Measurements from ENCODE around the gene PIH1D1. TPM values are rescaled to one million over a fixed set of nuclear protein-coding genes. Genes with fewer than 3 reads are reported as not detected.

The PIH1D1 gene
- total and polyA plus RNA-seq, 7 experiments from 2014 or later = 62.7 to 183 (median 147) TPM

GRCh38 chr19:49423071-49423984 is 28.3 kb downstream of the PIH1D1 start, which contains the start of gene PTH2:
PTH2 (minus strand) TSS chr19:49423441; CDS start chr19:49423339, 102 bp downstream.
- peaks cover 0 to 8% (median 0%) of the 10 kb centered on the region in 11 donors for H3K9me3 Mint-ChIP-seq
- peak within 1 kb of the TSS in 7 of 9 donors; percentile 5 to 65 (median 35) for H3K27ac Mint-ChIP-seq
- DNase-seq = no peak
- Histone ChIP-seq H3K27me3 (ENCODE audit: control insufficient read depth in 2 of 2, insufficient read depth in 2 of 2, low read length in 2 of 2) (peaks cover 28 to 44% of the 10 kb centered on the region in 2 donors), H3K27ac (ENCODE audit: low read depth, low read length) (no peak within 1 kb of the TSS), H3K4me1 (ENCODE audit: control insufficient read depth in 2 of 2, insufficient read depth in 2 of 2, low read length in 2 of 2) (peaks cover 34 to 38% of the 10 kb centered on the region in 2 donors), H3K9me3 (ENCODE audit: control insufficient read depth in 2 of 3, low read length in 3 of 3) (no peaks in the 10 kb centered on the region), H3K4me3 (ENCODE audit: low read length) (peak within 1 kb of the TSS; percentile 52), H3K36me3 (ENCODE audit: control insufficient read depth in 2 of 3, insufficient read depth in 3 of 3, low read length in 3 of 3) (no peaks in the 10 kb centered on the region)
- ChIA-PET CTCF (interaction anchor here (0.7 to 1.7 kb wide), 2 partner anchors 12 to 31 kb away, joined by 3 to 5 read pairs; no protein-coding TSS in a partner anchor), POLR2A (interaction anchor here (1.0 to 2.7 kb wide), 2 partner anchors 15 to 47 kb away, joined by 4 to 8 read pairs; no protein-coding TSS in a partner anchor)
- peaks cover 0 to 13% (median 0%) of the 10 kb centered on the region in 5 donors for H3K36me3 Mint-ChIP-seq
- peaks cover 51 to 66% (median 64%) of the 10 kb centered on the region in 7 donors for H3K4me1 Mint-ChIP-seq
- no peak for ATAC-seq
- peaks cover 81 to 96% (median 92%) of the 10 kb centered on the region in 5 donors for H3K27me3 Mint-ChIP-seq
- intact Hi-C loops (cut with micrococcal nuclease) = loop anchor here (1.0 to 2.0 kb wide), 2 partner anchors 19 to 20 kb away; no protein-coding TSS in a partner anchor
- peak within 1 kb of the TSS; percentile 73 to 96 (median 83) for H3K4me3 Mint-ChIP-seq

- Histone ChIP-seq H3K27ac (ENCODE audit: low read depth, low read length) (no peak overlapping the region), H3K9me3 (ENCODE audit: control insufficient read depth in 2 of 3, low read length in 3 of 3) (no peaks in the 10 kb centered on the region), H3K4me1 (ENCODE audit: control insufficient read depth in 2 of 2, insufficient read depth in 2 of 2, low read length in 2 of 2) (peaks cover 30% of the 10 kb centered on the region in 2 donors), H3K27me3 (ENCODE audit: control insufficient read depth in 2 of 2, insufficient read depth in 2 of 2, low read length in 2 of 2) (peaks cover 28 to 43% of the 10 kb centered on the region in 2 donors), H3K36me3 (ENCODE audit: control insufficient read depth in 2 of 3, insufficient read depth in 3 of 3, low read length in 3 of 3) (no peaks in the 10 kb centered on the region), H3K4me3 (ENCODE audit: low read length) (peak overlapping the region; percentile 52)
- peak overlapping the region in 5 of 9 donors; percentile 32 to 65 (median 52) for H3K27ac Mint-ChIP-seq
- ATAC-seq = peak; percentile 67
- peaks cover 47 to 60% (median 57%) of the 10 kb centered on the region in 7 donors for H3K4me1 Mint-ChIP-seq
- H3K36me3 Mint-ChIP-seq = peaks cover 0 to 13% (median 0%) of the 10 kb centered on the region in 5 donors
- ChIA-PET CTCF (no interaction called here), POLR2A (interaction anchor here (2.7 kb wide), 1 partner anchor 14 kb away, joined by 8 read pairs; no protein-coding TSS in a partner anchor)
- peak in 1 of 9 donors; percentile 73 for DNase-seq
- H3K9me3 Mint-ChIP-seq = peaks cover 0 to 8% (median 0%) of the 10 kb centered on the region in 11 donors
- H3K4me3 Mint-ChIP-seq = peak overlapping the region; percentile 73 to 96 (median 82)
- intact Hi-C loops (cut with micrococcal nuclease) = loop anchor here (1.0 to 2.0 kb wide), 2 partner anchors 20 to 21 kb away; no protein-coding TSS in a partner anchor
- H3K27me3 Mint-ChIP-seq = peaks cover 73 to 96% (median 91%) of the 10 kb centered on the region in 5 donors
These were observed 29.1 kb downstream of the PIH1D1 start for GRCh38 chr19:49422407-49423070.

GRCh38 chr19:49421878-49422202 is 29.8 kb downstream of the PIH1D1 start:
- Histone ChIP-seq H3K27ac (ENCODE audit: low read depth, low read length) (no peak overlapping the region), H3K36me3 (ENCODE audit: control insufficient read depth in 2 of 3, insufficient read depth in 3 of 3, low read length in 3 of 3) (no peaks in the 10 kb centered on the region), H3K27me3 (ENCODE audit: control insufficient read depth in 2 of 2, insufficient read depth in 2 of 2, low read length in 2 of 2) (peaks cover 28 to 37% of the 10 kb centered on the region in 2 donors), H3K9me3 (ENCODE audit: control insufficient read depth in 2 of 3, low read length in 3 of 3) (no peaks in the 10 kb centered on the region), H3K4me1 (ENCODE audit: control insufficient read depth in 2 of 2, insufficient read depth in 2 of 2, low read length in 2 of 2) (peaks cover 29 to 30% of the 10 kb centered on the region in 2 donors), H3K4me3 (ENCODE audit: low read length) (no peak overlapping the region)
- Mint-ChIP-seq H3K9me3 (peaks cover 0 to 6% (median 0%) of the 10 kb centered on the region in 11 donors), H3K4me3 (peak overlapping the region in 9 of 10 donors; percentile 56 to 96 (median 64)), H3K36me3 (peaks cover 0 to 11% (median 0%) of the 10 kb centered on the region in 5 donors), H3K27ac (peak overlapping the region in 2 of 9 donors; percentile 62 to 89), H3K4me1 (peaks cover 44 to 55% (median 51%) of the 10 kb centered on the region in 7 donors), H3K27me3 (peaks cover 68 to 91% (median 88%) of the 10 kb centered on the region in 5 donors)
- ATAC-seq (no peak), DNase-seq (no peak)
- intact Hi-C loops (cut with micrococcal nuclease) = loop anchor here (1.0 to 2.0 kb wide), 2 partner anchors 21 to 30 kb away; no protein-coding TSS in a partner anchor
- ChIA-PET POLR2A (interaction anchor here (1.3 to 2.7 kb wide), 2 partner anchors 13 to 49 kb away, joined by 4 to 8 read pairs; no protein-coding TSS in a partner anchor), CTCF (interaction anchor here (0.6 kb wide), 1 partner anchor 52 kb away, joined by 4 read pairs; the partner anchor contains the start of gene FLT3LG)

GRCh38 chr19:49421039-49421877 is 30.4 kb downstream of the PIH1D1 start:
- H3K4me1 Mint-ChIP-seq = peaks cover 43 to 49% (median 46%) of the 10 kb centered on the region in 7 donors
- Histone ChIP-seq H3K36me3 (ENCODE audit: control insufficient read depth in 2 of 3, insufficient read depth in 3 of 3, low read length in 3 of 3) (no peaks in the 10 kb centered on the region), H3K27ac (ENCODE audit: low read depth, low read length) (no peak overlapping the region), H3K9me3 (ENCODE audit: control insufficient read depth in 2 of 3, low read length in 3 of 3) (no peaks in the 10 kb centered on the region), H3K27me3 (ENCODE audit: control insufficient read depth in 2 of 2, insufficient read depth in 2 of 2, low read length in 2 of 2) (peaks cover 22 to 31% of the 10 kb centered on the region in 2 donors), H3K4me1 (ENCODE audit: control insufficient read depth in 2 of 2, insufficient read depth in 2 of 2, low read length in 2 of 2) (peaks cover 29 to 30% of the 10 kb centered on the region in 2 donors), H3K4me3 (ENCODE audit: low read length) (no peak overlapping the region)
- DNase-seq (peak in 2 of 9 donors; percentile 24 to 59), ATAC-seq (peak; percentile 57)
- ChIA-PET POLR2A (interaction anchor here (0.6 to 2.7 kb wide), 5 partner anchors 13 to 93 kb away, joined by 3 to 8 read pairs (median 3); no protein-coding TSS in a partner anchor), CTCF (interaction anchor here (0.6 kb wide), 1 partner anchor 53 kb away, joined by 4 read pairs; the partner anchor contains the start of gene FLT3LG)
- H3K27ac Mint-ChIP-seq = peak overlapping the region in 3 of 9 donors; percentile 48 to 89 (median 86)
- intact Hi-C loops (cut with micrococcal nuclease) = loop anchor here in 1 of 2 donors (1.0 kb wide), 1 partner anchor 29 kb away; no protein-coding TSS in a partner anchor
- peak overlapping the region in 9 of 10 donors; percentile 53 to 96 (median 64) for H3K4me3 Mint-ChIP-seq
- peaks cover 62 to 89% (median 82%) of the 10 kb centered on the region in 5 donors for H3K27me3 Mint-ChIP-seq
- peaks cover 0 to 9% (median 0%) of the 10 kb centered on the region in 5 donors for H3K36me3 Mint-ChIP-seq
- H3K9me3 Mint-ChIP-seq = peaks cover 0 to 4% (median 0%) of the 10 kb centered on the region in 11 donors

- POLR2A ChIA-PET = interaction anchor here (0.6 to 1.5 kb wide), 5 partner anchors 10 to 918 kb away, joined by 3 to 6 read pairs (median 3); no protein-coding TSS in a partner anchor
- peaks cover 0 to 9% (median 0%) of the 10 kb centered on the region in 5 donors for H3K36me3 Mint-ChIP-seq
- H3K27ac ChIP-seq (ENCODE audit: low read depth, low read length) = no peak overlapping the region
- H3K9me3 Mint-ChIP-seq = peaks cover 0 to 4% (median 0%) of the 10 kb centered on the region in 11 donors
- H3K4me1 ChIP-seq (ENCODE audit: control insufficient read depth in 2 of 2, insufficient read depth in 2 of 2, low read length in 2 of 2) = peaks cover 29 to 30% of the 10 kb centered on the region in 2 donors
- ATAC-seq (no peak), DNase-seq (no peak)
- intact Hi-C loops (cut with micrococcal nuclease) = no loop called here
- H3K27me3 ChIP-seq (ENCODE audit: control insufficient read depth in 2 of 2, insufficient read depth in 2 of 2, low read length in 2 of 2) = peaks cover 22% of the 10 kb centered on the region in 2 donors
- no peak overlapping the region for H3K4me3 ChIP-seq (ENCODE audit: low read length)
- H3K27ac Mint-ChIP-seq = no peak overlapping the region
- peaks cover 34 to 43% (median 39%) of the 10 kb centered on the region in 7 donors for H3K4me1 Mint-ChIP-seq
- CTCF ChIA-PET = interaction anchor here (1.3 kb wide), 1 partner anchor 25 kb away, joined by 3 read pairs; no protein-coding TSS in a partner anchor
- H3K36me3 ChIP-seq (ENCODE audit: control insufficient read depth in 2 of 3, insufficient read depth in 3 of 3, low read length in 3 of 3) = no peaks in the 10 kb centered on the region
- no peaks in the 10 kb centered on the region for H3K9me3 ChIP-seq (ENCODE audit: control insufficient read depth in 2 of 3, low read length in 3 of 3)
- H3K27me3 Mint-ChIP-seq = peaks cover 52 to 81% (median 72%) of the 10 kb centered on the region in 5 donors
- peak overlapping the region in 3 of 10 donors; percentile 18 to 96 (median 60) for H3K4me3 Mint-ChIP-seq
These were observed 31.4 kb downstream of the PIH1D1 start for GRCh38 chr19:49420227-49420626.
